ENCODE measurements around the gene TMEM150A.

GRCh38 chr2:85591563-85591962 lies 10.9 kb downstream of the TMEM150A start:
- TF ChIP-seq CHD4 (IDR thresholded peaks at IDR 0.05; ENCODE audit: borderline replicate concordance) (no peak), SMC3 (IDR thresholded peaks at IDR 0.05) (no peak), EHMT2 (IDR thresholded peaks at IDR 0.05; ENCODE audit: low read depth) (no peak), MYC (IDR thresholded peaks at IDR 0.05; ENCODE audit: borderline replicate concordance, low read length) (no peak), POLR2A (IDR thresholded peaks at IDR 0.05; ENCODE audit: low read length) (no peak), CTCF (IDR thresholded peaks at IDR 0.05) (no peak), BCL3 (IDR thresholded peaks at IDR 0.05) (no peak), MAFK (IDR thresholded peaks at IDR 0.05; ENCODE audit: partially characterized antibody) (no peak), REST (IDR thresholded peaks at IDR 0.05) (no peak)
